ENCODE data around the gene DDRGK1.
"Not testable (repeated sequence)": the region's sequence is repeated elsewhere in the genome, so short reads cannot be mapped to it uniquely, and the experiment has no call there.

Gene DDRGK1

GRCh38 chr20:3158968-3159431 lies 45.5 kb downstream of the DDRGK1 start:
- Histone ChIP-seq H3K4me3 (ENCODE audit: low read depth in 1 of 5, low read length in 5 of 5) (peak overlapping the region; percentile 88 to 100 (median 97)), H3K36me3 (ENCODE audit: control insufficient read depth in 5 of 5, insufficient read depth in 5 of 5, low read length in 5 of 5) (peaks cover 0 to 13% (median 6%) of the 10 kb centered on the region in 5 donors), H3K27me3 (ENCODE audit: control insufficient read depth in 5 of 5, insufficient read depth in 4 of 5, low read length in 5 of 5) (no peaks in the 10 kb centered on the region), H3K9me3 (ENCODE audit: control insufficient read depth in 5 of 5, low read length in 5 of 5) (no peaks in the 10 kb centered on the region), H3K4me1 (ENCODE audit: control insufficient read depth in 5 of 5, insufficient read depth in 5 of 5, low read length in 5 of 5) (peaks cover 7 to 41% (median 36%) of the 10 kb centered on the region in 5 donors), H3K27ac (ENCODE audit: low read depth, low read length) (peak overlapping the region; percentile 72), H3K9ac (ENCODE audit: low read length in 5 of 5) (peak overlapping the region; percentile 88 to 100 (median 99))

DNA sequence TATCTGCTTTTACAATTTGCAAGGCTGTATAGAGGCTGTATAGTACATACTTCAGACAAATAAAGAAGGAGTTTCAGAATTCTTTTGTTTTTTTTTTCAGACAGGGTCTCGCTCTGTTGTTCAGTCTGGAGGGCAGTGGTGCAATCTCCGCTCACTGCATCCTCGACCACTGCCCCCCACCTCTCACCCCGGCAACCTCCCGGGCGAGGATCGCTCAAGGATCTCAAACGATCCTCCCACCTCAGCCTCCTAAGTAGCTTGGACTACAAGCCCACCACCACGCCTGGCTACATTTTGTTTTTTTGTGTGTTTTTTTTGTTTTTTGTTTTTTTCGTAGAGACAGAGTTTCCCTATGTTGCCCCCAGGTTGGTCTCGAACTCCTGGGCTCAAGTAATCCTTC lies 46.7 kb downstream of the DDRGK1 start:
- H3K9me3 ChIP-seq (ENCODE audit: control insufficient read depth in 5 of 5, low read length in 5 of 5) = no peaks in the 10 kb centered on the region
- H3K4me1 ChIP-seq (ENCODE audit: control insufficient read depth in 5 of 5, insufficient read depth in 5 of 5, low read length in 5 of 5) = peaks cover 7 to 41% (median 36%) of the 10 kb centered on the region in 5 donors
- H3K36me3 ChIP-seq (ENCODE audit: control insufficient read depth in 5 of 5, insufficient read depth in 5 of 5, low read length in 5 of 5) = peaks cover 0 to 17% (median 8%) of the 10 kb centered on the region in 5 donors
- H3K27ac ChIP-seq (ENCODE audit: low read depth, low read length) = no peak overlapping the region
- peak overlapping the region in 3 of 5 donors; percentile 4 to 11 (median 7) for H3K4me3 ChIP-seq (ENCODE audit: low read depth in 1 of 5, low read length in 5 of 5)
- H3K27me3 ChIP-seq (ENCODE audit: control insufficient read depth in 5 of 5, insufficient read depth in 4 of 5, low read length in 5 of 5) = no peaks in the 10 kb centered on the region
- H3K9ac ChIP-seq (ENCODE audit: low read length in 5 of 5) = peak overlapping the region; percentile 30 to 99 (median 88)

GRCh38 chr20:3156811-3157619 lies 47.5 kb downstream of the DDRGK1 start:
- Histone ChIP-seq H3K9me3 (ENCODE audit: control insufficient read depth in 5 of 5, low read length in 5 of 5) (no peaks in the 10 kb centered on the region), H3K27me3 (ENCODE audit: control insufficient read depth in 5 of 5, insufficient read depth in 4 of 5, low read length in 5 of 5) (no peaks in the 10 kb centered on the region), H3K36me3 (ENCODE audit: control insufficient read depth in 5 of 5, insufficient read depth in 5 of 5, low read length in 5 of 5) (peaks cover 0 to 17% (median 8%) of the 10 kb centered on the region in 5 donors), H3K9ac (ENCODE audit: low read length in 5 of 5) (peak overlapping the region in 4 of 5 donors; percentile 31 to 97 (median 46)), H3K27ac (ENCODE audit: low read depth, low read length) (no peak overlapping the region), H3K4me1 (ENCODE audit: control insufficient read depth in 5 of 5, insufficient read depth in 5 of 5, low read length in 5 of 5) (peaks cover 7 to 39% (median 36%) of the 10 kb centered on the region in 5 donors), H3K4me3 (ENCODE audit: low read depth in 1 of 5, low read length in 5 of 5) (peak overlapping the region in 1 of 5 donors; percentile 4)

GRCh38 chr20:3152057-3152644 lies 52.3 kb downstream of the DDRGK1 start:
- not testable (repeated sequence) for H3K27me3 ChIP-seq (ENCODE audit: control insufficient read depth in 5 of 5, insufficient read depth in 4 of 5, low read length in 5 of 5); H3K9me3 ChIP-seq (ENCODE audit: control insufficient read depth in 5 of 5, low read length in 5 of 5); H3K27ac ChIP-seq (ENCODE audit: low read depth, low read length); H3K9ac ChIP-seq (ENCODE audit: low read length in 5 of 5); H3K4me3 ChIP-seq (ENCODE audit: low read depth in 1 of 5, low read length in 5 of 5)
- peaks cover 6 to 41% (median 29%) of the 10 kb centered on the region in 5 donors for H3K36me3 ChIP-seq (ENCODE audit: control insufficient read depth in 5 of 5, insufficient read depth in 5 of 5, low read length in 5 of 5)
- H3K4me1 ChIP-seq (ENCODE audit: control insufficient read depth in 5 of 5, insufficient read depth in 5 of 5, low read length in 5 of 5) = peaks cover 0 to 12% (median 11%) of the 10 kb centered on the region in 5 donors

GRCh38 chr20:3150908-3151307 lies 53.6 kb downstream of the DDRGK1 start:
- no peaks in the 10 kb centered on the region for H3K27me3 ChIP-seq (ENCODE audit: control insufficient read depth in 5 of 5, insufficient read depth in 4 of 5, low read length in 5 of 5)
- H3K4me3 ChIP-seq (ENCODE audit: low read depth in 1 of 5, low read length in 5 of 5) = no peak overlapping the region
- no peak overlapping the region for H3K27ac ChIP-seq (ENCODE audit: low read depth, low read length)
- H3K36me3 ChIP-seq (ENCODE audit: control insufficient read depth in 5 of 5, insufficient read depth in 5 of 5, low read length in 5 of 5) = peaks cover 6 to 49% (median 34%) of the 10 kb centered on the region in 5 donors
- no peak overlapping the region for H3K9ac ChIP-seq (ENCODE audit: low read length in 5 of 5)
- no peaks in the 10 kb centered on the region for H3K9me3 ChIP-seq (ENCODE audit: control insufficient read depth in 5 of 5, low read length in 5 of 5)
- peaks cover 0 to 15% (median 11%) of the 10 kb centered on the region in 5 donors for H3K4me1 ChIP-seq (ENCODE audit: control insufficient read depth in 5 of 5, insufficient read depth in 5 of 5, low read length in 5 of 5)

GRCh38 chr20:3146732-3147341 lies 57.6 kb downstream of the DDRGK1 start:
- no peak overlapping the region for H3K9ac ChIP-seq (ENCODE audit: low read length in 5 of 5)
- peaks cover 0 to 14% (median 9%) of the 10 kb centered on the region in 5 donors for H3K4me1 ChIP-seq (ENCODE audit: control insufficient read depth in 5 of 5, insufficient read depth in 5 of 5, low read length in 5 of 5)
- no peak overlapping the region for H3K4me3 ChIP-seq (ENCODE audit: low read depth in 1 of 5, low read length in 5 of 5)
- no peak overlapping the region for H3K27ac ChIP-seq (ENCODE audit: low read depth, low read length)
- no peaks in the 10 kb centered on the region for H3K9me3 ChIP-seq (ENCODE audit: control insufficient read depth in 5 of 5, low read length in 5 of 5)
- H3K36me3 ChIP-seq (ENCODE audit: control insufficient read depth in 5 of 5, insufficient read depth in 5 of 5, low read length in 5 of 5) = peaks cover 6 to 34% (median 26%) of the 10 kb centered on the region in 5 donors
- H3K27me3 ChIP-seq (ENCODE audit: control insufficient read depth in 5 of 5, insufficient read depth in 4 of 5, low read length in 5 of 5) = no peaks in the 10 kb centered on the region

DNA sequence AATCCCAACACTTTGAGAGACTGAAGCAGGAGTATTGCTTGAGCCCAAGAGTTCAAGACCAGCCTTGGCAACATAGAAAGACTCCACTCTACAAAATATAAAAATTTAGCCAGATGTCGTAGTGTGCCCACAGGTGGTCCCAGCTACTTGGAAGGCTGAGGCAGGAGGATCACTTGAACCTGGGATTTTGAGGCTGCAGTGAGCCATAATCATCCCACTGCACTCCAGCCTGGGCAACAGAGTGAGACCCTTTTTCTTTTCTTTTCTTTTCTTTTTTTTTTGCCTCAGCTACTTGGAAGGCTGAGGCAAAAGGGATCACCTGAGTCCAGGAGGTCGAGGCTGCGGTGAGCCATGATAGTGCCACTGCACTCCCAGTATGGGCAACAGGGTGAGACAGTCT lies 62.7 kb downstream of the DDRGK1 start:
- Histone ChIP-seq H3K9me3 (ENCODE audit: control insufficient read depth in 5 of 5, low read length in 5 of 5) (no peaks in the 10 kb centered on the region), H3K27me3 (ENCODE audit: control insufficient read depth in 5 of 5, insufficient read depth in 4 of 5, low read length in 5 of 5) (no peaks in the 10 kb centered on the region), H3K4me3 (ENCODE audit: low read depth in 1 of 5, low read length in 5 of 5) (no peak overlapping the region), H3K4me1 (ENCODE audit: control insufficient read depth in 5 of 5, insufficient read depth in 5 of 5, low read length in 5 of 5) (peaks cover 0 to 8% (median 4%) of the 10 kb centered on the region in 5 donors), H3K36me3 (ENCODE audit: control insufficient read depth in 5 of 5, insufficient read depth in 5 of 5, low read length in 5 of 5) (peaks cover 0 to 9% (median 4%) of the 10 kb centered on the region in 5 donors), H3K27ac (ENCODE audit: low read depth, low read length) (no peak overlapping the region), H3K9ac (ENCODE audit: low read length in 5 of 5) (no peak overlapping the region)

All from subcutaneous abdominal adipose tissue (tissue), 5 donors.